Retinal pigment epithelial cell (primary cell): ENCODE measurements around the gene DNTT.

Experiments used
- DNase-seq: peaks from one replicate; pipeline ENCODE4 v3.0.0-alpha.2; 2010; ENCODE audit warnings: low read depth
- H3K4me3 ChIP-seq: 2 replicates; pipeline ENCODE4 v1.5.1; 2011; ENCODE audit warnings: mild to moderate bottlenecking, low read length, control low read depth, moderate library complexity
- TF ChIP-seq, protein P1 (sequence below): conservative IDR thresholded peaks from 2 replicates; pipeline ENCODE4 v1.5.1; 2011; ENCODE audit warnings: low read depth, low read length, control low read depth, inconsistent platforms

The DNTT gene

DNA sequence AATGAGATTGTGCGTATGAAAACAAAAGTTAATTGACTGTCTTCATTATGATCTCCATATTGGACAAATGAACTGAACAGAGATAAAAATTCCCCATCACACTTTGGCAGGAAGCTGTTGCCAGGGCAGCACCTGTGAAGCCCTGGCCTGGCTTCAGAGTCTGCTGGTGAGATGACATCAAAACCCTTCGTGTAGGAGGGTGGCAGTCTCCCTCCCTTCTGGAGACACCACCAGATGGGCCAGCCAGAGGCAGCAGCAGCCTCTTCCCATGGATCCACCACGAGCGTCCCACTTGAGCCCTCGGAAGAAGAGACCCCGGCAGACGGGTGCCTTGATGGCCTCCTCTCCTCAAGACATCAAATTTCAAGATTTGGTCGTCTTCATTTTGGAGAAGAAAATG is at the start of gene DNTT:
Gene DNTT, plus strand, starts transcription at position 205 of the 400 bp plus-strand sequence. Its CDS starts 64 bp downstream, at position 269.
- DNase-seq, result no peak
- TF ChIP-seq, protein P1, sequence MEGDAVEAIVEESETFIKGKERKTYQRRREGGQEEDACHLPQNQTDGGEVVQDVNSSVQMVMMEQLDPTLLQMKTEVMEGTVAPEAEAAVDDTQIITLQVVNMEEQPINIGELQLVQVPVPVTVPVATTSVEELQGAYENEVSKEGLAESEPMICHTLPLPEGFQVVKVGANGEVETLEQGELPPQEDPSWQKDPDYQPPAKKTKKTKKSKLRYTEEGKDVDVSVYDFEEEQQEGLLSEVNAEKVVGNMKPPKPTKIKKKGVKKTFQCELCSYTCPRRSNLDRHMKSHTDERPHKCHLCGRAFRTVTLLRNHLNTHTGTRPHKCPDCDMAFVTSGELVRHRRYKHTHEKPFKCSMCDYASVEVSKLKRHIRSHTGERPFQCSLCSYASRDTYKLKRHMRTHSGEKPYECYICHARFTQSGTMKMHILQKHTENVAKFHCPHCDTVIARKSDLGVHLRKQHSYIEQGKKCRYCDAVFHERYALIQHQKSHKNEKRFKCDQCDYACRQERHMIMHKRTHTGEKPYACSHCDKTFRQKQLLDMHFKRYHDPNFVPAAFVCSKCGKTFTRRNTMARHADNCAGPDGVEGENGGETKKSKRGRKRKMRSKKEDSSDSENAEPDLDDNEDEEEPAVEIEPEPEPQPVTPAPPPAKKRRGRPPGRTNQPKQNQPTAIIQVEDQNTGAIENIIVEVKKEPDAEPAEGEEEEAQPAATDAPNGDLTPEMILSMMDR, result no peak
- no peak within 1 kb of the TSS for H3K4me3 ChIP-seq

DNA sequence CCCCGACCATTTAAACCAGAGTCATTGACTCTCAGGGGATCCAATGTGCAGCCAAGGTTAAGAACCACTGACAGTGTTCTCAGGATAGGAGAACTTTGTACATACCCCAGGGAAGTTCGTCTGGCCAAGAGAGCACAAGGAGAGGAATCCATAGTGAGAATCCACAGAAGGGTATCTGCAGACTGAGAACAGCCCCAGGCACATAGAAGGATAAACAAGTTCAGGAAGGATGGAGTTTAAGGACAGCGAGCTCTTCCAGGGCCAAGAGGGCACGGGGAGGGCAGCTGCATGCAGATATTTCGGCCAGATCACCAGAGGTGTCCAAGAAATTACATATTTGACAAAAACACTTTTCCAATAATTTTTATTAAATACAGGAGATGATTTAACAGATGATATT is 49.3 kb upstream of the DNTT start:
- TF ChIP-seq, protein P1, result no peak
- DNase-seq, result no peak
- H3K4me3 ChIP-seq, result no peak overlapping the region

DNA sequence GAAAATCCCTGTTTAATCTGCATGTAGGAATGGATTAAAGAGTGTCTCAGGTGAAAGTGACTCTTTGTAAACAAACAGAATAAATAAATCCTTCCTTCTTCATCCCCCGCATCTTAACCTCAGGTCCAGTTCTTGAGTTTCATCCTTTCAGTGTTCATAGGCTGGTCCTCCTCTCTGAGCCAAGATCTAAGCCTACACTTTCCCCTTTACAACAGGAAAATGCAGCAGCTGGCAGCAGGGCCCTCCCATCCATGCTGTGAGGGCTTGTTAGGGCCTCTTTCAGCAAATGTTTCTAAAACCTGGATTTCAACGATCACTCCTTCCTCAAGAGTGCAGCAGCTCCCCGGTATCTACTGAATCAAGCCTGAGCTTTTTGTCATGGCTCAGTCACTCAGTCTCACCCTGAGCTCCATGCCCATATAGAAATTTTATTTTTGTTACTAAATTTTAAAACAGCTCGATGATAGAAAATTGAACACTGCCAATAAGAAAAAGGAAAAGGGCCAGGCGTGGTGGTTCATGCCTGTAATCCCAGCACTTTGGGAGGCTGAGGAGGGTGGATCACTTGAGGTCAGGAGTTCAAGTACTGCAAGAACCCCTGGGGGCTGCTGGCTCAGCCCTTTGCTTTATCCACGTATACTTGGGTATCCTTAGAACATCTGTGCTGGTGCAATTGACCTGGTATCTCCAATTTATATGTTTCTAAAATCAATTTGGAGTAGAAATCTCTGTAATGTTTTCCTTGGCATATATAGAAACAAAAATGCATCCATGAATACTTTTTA is 48.5 kb upstream of the DNTT start:
- no peak for DNase-seq
- no peak overlapping the region for H3K4me3 ChIP-seq
- TF ChIP-seq, protein P1, result no peak

DNA sequence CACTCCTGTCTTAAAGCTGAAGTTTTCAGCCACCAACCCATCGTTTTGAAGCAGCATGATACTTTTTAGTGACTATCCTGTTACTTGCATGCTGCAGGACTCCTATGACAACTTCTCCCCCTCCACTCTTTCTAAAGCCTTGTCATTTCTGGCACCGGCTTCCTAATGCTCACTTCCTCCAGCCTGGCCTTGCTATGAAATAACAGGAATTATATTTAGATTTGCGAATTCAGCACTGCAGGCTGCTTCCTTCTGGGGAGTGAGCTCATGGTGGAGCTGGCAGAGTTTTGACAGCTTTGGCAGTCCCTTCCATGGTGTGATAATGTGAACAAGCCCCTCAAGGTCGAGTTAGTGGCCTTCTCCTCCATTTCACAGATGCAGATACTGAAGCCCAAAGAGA is 46.3 kb upstream of the DNTT start:
- DNase-seq, result no peak
- H3K4me3 ChIP-seq, result no peak overlapping the region
- TF ChIP-seq, protein P1, result no peak

DNA sequence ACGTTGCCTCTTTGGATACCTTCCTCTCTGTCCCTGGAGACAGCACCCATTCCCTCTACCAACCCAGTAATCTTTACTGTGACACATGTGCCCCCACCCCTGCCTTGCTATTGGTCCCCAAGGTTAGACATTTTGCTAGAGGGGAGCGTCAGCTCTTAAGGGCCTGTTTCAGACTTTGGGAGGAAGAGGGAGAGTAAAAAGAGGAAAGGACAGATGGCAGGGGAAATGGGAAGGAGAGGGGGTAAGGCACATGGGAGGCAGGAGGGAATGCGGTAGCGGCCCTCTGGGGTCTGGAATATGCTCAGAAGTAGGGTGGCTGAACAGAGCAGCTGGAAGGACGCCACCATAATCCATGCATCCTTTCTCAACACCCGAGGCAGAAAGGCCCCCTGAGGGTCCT is 45.1 kb upstream of the DNTT start:
- no peak for DNase-seq
- H3K4me3 ChIP-seq, result no peak overlapping the region
- TF ChIP-seq, protein P1, result no peak

DNA sequence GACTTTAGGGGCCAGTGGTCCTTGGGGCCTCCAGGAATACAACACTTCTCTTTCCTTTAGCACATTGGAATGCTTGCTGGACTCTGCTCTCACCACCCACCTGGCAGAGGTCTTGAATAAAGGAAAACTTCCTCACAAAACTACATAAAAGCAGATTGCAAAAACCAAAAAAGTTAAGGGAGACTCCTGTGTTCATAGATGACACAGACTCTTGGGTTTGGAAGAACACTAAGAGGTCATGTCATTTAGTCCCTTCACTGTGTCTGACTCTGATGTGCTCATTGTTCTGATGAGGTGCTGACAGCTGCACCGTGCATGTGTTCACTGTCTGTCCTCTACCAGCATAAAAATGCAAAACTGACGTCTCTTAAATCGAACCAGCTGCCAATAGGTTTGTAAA is 44.2 kb upstream of the DNTT start:
- TF ChIP-seq, protein P1, result no peak
- no peak overlapping the region for H3K4me3 ChIP-seq
- no peak for DNase-seq

DNA sequence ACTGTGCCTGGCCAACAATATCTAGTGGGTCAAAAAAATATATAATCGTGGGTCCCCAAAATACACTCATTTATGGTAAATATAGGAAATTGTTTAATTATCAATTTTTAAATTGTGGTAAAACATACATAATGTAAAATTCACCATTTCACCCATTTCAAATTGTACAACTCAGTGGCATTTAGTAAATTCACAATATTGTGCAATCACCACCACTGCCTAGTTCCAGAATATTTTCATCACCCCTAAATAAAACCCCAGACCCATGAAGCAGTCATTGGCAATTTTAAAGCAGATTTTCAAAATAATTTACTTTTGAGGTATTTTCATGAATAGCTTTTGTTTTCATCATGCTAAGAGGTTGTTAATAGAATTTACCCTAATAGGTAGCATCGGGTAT is 43.1 kb upstream of the DNTT start:
- TF ChIP-seq, protein P1, result no peak
- no peak for DNase-seq
- no peak overlapping the region for H3K4me3 ChIP-seq
